Measurements from ENCODE around the gene DNAH10.

Gene DNAH10

DNA sequence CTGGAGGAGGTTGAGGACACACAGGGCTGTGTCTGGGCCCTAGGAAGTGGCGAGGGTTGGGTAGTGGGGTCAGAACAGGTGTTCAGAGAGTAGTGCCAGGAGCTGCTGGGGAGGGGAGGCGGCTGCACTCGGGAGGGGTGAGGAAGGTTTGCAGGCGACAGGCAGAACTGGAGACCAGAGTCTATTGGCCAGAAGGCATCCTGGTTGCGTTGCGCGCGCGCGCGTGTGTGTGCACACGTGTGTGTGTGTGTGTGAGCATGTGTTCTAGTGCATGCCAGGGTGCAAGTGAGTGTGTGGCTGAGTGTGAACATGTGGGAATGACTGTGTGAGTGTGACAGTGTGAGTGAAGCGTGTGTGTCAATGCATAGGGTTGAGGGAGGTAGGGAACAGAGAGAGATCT lies 124.2 kb downstream of the DNAH10 start:
- DNase-seq, result no peak

DNA sequence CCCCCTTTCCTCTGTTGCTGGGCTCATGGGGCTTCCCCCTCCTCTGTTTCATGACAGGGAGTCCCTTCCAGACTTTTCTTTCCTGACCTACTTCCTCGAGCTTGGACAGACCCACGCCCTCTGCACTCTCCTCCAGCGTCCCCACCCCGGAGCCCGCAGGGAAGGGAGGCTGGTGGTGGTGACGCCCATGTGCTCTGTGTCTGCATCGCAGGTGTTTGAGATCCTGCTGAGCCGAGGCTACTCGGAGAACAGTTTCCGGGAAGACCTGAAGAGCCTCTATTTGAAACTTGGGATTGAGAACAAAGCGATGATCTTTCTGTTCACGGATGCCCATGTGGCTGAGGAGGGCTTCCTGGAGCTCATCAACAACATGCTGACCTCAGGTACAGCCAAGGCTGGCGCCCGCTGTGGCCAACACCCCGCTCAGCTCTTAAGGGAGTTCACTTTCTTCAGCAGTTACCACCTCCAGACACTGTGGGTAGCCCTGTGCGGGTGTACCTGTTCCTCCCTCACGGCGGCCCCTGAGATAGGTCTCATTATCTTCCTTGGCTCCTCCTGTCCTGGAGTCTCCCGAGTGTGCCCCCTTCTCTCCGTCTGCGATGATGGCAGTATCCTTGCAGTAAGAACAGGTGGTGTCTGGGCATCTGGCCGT lies 125.0 kb downstream of the DNAH10 start:
- no peak for DNase-seq

DNA sequence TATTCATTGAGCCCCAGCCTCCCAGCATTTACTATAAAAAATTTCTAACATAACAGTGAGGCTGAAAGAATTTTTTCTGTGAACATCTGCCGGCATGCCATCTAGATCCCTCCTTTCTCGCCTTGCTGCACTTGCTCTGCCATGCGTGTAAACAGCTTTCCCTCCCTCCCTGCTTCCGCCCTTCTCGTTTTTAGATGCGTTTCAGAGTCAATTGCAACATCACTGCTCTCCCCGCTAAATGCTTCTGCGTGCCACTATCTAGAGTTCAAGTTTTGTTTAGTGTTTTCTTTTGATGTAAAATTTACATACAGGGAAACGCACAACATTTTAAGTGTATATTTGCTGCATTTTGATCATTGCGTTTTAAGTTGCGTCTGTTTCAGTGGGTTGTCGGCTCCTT lies 126.9 kb downstream of the DNAH10 start:
- no peak for DNase-seq

DNA sequence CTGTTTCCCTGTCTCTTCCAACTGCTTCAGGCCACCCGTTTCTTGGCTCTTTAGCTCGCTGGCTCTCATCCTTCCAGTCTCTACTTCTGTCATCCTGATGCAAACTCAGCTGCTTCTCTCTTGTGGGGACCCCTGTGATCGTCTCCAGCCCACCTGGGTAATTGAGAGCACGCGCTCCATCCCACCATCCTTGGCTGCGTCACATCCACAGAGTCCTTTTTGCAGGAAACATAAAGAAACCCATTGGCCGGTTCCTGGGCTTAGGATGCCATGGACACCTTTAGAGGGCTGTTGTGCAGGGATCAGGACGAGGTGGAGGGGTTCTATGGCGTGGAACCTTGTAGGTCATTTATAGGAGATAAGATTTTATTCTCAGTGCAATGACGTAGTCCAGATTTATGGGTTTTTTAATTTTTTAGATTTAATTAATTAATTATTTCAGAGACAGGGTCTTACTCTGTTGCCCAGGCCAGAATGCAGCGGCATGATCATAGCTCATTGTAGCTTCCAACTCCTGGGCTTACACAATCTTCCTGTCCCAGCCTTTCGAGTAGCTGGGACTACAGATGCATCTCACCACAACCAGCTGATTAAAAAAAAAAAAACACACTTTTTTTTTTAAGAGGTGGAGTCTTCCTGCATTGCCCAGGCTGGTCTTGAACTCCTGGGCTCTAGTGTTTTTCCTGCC lies 127.9 kb downstream of the DNAH10 start:
- no peak for DNase-seq

GRCh38 chr12:123890536-123890902 lies 128.4 kb downstream of the DNAH10 start:
- DNase-seq, result no peak

- no peak for DNase-seq
Measured at GRCh38 chr12:123891011-123891410, 128.9 kb downstream of the DNAH10 start.

DNA sequence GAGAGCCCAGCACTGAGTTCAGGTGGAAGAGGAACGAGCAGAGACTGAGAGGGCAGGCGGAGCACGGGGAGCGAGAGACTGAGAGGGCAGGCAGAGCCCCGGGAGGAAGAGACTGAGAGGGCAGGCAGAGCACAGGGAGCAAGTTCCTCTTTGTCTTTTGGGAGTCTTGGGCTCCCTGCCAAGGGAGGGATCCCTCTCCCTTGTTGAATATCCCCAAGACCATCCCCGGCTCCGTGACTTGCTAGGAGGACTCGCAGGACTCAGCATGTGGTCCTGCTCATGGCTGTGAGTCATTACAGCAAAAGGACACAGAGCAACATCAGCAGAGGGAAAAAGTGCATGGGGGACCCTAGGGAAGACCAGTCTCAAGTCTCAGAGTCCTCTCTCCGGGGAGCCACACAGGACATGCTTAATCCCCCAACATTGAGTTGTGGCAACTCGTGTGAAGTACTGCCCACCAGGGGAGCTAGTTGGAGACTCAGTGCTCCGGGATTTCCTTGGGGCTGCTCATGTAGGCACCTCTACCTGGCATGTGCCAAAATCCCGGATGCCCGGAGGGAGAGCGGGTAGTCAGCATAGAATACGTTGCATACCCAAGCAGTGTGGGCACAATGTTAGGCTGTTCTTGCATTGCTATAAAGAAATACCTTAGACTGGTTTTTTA lies 129.5 kb downstream of the DNAH10 start:
- DNase-seq, result no peak

GRCh38 chr12:123892180-123892559 lies 130.1 kb downstream of the DNAH10 start:
- no peak for DNase-seq

GRCh38 chr12:123892853-123893252 lies 130.8 kb downstream of the DNAH10 start:
- DNase-seq, result no peak

DNA sequence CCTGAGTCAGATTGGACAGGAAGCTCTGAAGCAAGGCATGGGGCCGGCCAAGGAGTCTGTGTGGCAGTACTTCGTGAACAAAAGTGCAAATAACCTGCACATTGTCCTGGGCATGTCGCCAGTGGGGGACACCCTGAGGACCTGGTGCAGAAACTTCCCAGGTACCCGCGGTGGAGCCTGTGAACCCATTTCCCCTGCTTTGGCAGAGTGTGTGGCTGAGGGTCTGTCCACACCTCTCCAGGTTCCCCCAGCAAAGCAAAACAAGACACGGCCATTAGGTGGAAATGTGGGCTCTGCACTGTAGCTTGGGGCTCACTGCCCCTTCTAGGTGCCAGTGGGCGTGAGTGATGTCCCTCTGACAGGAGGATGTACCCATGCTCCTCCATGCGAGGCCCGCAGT lies 131.2 kb downstream of the DNAH10 start:
- no peak for DNase-seq

- no peak for DNase-seq
Measured at GRCh38 chr12:123894823-123895345, 132.8 kb downstream of the DNAH10 start.

GRCh38 chr12:123895451-123895850 lies 133.3 kb downstream of the DNAH10 start:
- peak in 1 of 56 donors; percentile 4 for DNase-seq

DNA sequence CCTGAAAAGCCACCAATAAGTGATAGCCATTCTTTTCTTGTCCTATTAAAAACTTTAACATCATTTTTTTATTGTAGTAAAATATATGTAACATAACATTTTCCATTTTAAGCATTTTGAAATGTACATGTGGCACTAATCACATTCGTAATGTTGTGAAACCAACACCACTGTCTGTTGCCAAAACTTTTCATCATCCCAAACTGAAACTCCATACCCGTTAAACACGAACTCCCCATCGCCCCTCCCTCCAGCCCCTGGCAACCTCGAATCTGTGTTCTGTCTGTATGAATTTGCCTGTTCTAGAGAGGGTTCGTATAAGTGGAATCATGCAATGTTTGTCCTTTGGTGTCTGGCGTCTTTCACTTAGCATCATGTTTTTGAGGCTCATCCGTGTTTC lies 134.7 kb downstream of the DNAH10 start:
- DNase-seq, result no peak

DNA sequence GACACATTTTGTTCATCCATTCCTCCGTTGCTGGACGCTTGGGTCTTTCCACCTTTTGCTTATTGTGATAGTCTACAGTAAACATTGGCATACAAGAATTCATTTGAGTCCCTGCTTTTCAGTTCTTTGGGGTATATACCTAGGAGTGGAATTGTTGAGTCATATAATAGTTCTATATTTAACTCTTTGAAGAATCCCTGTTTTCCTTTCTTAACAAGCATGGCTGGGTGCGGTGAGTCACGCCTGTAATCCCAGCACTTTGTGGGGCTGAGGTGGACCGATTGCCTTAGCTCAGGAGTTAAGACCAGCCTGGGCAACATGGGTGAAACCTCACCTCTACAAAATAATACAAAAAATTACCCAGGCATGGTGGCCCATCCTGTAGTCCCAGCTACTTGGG lies 135.1 kb downstream of the DNAH10 start:
- no peak for DNase-seq

DNA sequence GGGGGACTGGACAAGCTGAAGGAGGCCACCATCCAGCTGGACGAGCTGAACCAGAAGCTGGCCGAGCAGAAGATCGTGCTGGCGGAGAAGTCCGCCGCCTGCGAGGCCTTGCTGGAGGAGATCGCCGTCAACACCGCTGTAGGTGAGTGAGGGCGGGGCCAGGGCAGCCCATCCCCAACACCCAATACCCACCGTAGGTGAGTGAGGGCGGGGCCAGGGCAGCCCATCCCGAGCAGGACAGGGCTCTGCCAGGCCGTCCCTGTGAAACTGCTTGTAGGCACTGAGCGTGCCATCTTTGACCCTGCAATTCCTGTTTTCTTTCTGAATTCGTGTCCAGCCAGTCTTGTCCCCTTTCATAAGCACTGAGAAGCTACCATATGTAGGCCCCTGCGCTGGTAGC lies 136.6 kb downstream of the DNAH10 start:
- no peak for DNase-seq

DNA sequence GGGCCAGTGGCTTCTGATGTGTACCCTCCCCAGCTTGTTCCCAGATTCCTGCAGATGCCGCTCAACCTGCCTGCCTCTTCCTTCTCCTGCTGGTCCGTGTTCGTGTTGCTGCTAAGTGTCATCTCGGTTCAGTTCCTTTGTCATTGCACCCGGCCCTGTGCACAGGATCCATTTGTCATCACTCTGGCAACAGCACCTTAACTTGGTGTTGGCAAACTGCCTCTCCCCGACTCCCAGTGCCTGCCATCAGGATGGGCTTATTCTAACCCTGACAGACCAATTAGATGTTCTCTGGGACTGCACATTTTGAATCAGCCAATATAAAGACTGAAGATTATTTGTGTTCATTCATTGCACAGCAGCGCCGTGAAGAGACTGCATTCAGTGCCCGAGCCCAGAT lies 137.3 kb downstream of the DNAH10 start:
- DNase-seq, result no peak

DNA sequence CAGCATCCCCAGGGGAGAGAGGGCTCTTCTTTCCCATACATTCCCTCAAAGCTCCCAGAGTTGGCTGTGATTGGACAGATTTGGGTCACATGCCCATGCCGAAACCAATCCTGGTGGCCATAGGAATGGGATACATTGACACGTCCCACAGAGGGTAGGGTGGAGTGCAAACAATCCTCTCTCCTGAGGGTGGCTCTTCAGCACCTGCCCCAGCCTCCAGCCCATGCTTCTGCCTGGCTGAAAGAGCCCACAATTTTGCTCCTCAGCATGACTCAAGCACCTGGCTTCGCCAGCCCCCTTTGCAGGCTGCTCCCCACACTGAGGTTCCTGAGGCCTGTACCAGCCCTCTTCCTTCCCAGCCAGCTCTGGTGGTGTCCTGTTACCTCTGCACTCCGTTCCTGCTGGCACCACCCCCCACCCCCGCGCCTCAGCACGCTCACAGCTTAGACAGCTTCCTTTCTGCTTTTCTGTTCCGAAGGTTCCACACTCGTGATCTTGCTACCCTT lies 138.8 kb downstream of the DNAH10 start:
- DNase-seq, result no peak

DNA sequence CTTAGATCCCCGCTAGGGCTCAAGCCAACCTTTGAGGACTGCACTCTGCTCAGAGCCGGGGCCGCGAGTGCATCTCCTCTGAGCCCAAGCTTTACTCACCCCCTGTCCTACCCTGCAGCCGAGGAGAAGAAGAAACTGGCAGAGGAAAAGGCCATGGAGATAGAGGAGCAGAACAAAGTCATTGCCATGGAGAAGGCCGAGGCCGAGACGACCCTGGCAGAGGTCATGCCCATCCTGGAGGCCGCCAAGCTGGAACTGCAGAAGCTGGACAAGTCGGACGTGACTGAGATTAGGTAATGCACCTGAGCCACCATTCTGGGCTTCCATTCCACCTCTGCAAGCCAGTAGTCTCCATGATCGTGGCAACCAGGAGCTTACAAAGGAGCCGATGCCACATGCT lies 140.7 kb downstream of the DNAH10 start:
- no peak for DNase-seq

- no peak for DNase-seq
Measured at GRCh38 chr12:123903301-123904065, 141.4 kb downstream of the DNAH10 start.

GRCh38 chr12:123905319-123905925 lies 143.3 kb downstream of the DNAH10 start:
- DNase-seq, result peak in 28 of 56 donors; percentile 2 to 69 (median 12)

DNA sequence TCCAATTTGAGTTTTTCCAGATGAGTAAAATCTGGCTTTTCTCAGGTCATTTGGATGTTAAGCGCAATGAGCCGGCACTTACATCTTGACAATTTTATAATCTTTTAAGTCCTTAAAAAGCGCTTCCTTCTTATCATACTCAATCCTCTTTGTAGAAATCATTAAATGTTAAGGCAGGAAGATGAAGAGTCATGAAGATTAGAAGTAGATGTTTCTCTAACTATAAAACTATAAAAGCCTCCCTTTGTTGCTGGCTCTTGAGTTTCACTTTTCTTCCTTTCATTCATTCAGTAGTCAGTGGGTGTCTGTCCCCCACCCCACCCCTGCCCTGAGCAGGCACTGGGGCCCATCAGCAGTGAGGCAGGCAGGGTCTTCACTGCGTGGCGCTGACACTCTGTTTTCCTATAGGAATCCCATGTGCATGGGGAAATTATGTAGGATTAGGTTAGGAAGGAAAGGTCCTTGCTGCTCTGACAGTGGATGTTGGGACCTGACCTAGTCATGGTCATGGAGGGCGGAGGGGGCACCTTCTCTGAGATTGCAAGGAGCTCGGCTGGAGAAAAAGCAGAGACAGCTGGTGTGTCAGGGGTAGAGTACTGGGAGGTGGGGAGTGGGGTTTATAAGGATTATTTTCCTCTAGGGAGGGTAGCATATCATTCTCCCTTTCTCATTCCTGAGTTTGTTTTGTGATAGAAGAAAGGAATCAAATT lies 144.8 kb downstream of the DNAH10 start:
- DNase-seq, result no peak
